WTC11 (cell line): ENCODE results near the gene PHF21B. TPM values are rescaled to one million over a fixed set of nuclear protein-coding genes. Genes with fewer than 3 reads are reported as not detected.

Source experiments
- ATAC-seq: fragments of 200-7000 bp; cut with Tn5 transposase; 2 replicates; pipeline ENCODE4 v1.10.0; 2021; ENCODE audit warnings: mild to moderate bottlenecking, moderate library complexity
- CTCF ChIA-PET: fragments of 300-600 bp; sonication (Branson Sonifier 250); formaldehyde crosslinking; loops from one replicate; lab custom pipeline; 2021; ENCODE audit warnings: antibody characterized with exemption; lab: Charles Lee
- POLR2A ChIA-PET: fragments of 350-600 bp; sonication (Branson Sonifier 250); formaldehyde crosslinking; loops from one replicate; lab custom pipeline; 2021; ENCODE audit warnings: antibody characterized with exemption; lab: Charles Lee
- DNase-seq: peaks from one replicate; pipeline ENCODE4 v3.0.0; 2021; ENCODE audit warnings: low spot score
- H3K27ac Mint-ChIP-seq: 2 replicates; pipeline ENCODE4 v1.8.0; 2021; ENCODE audit warnings: mixed read lengths
- H3K27me3 Mint-ChIP-seq: 2 replicates; pipeline ENCODE4 v1.8.0; 2021; ENCODE audit warnings: low read depth, mild to moderate bottlenecking, moderate library complexity, mixed read lengths
- H3K36me3 Mint-ChIP-seq: 2 replicates; pipeline ENCODE4 v1.8.0; 2021; ENCODE audit warnings: mixed read lengths
- H3K4me1 Mint-ChIP-seq: 2 replicates; pipeline ENCODE4 v1.8.0; 2022; ENCODE audit warnings: mixed read lengths
- H3K4me3 Mint-ChIP-seq: 2 replicates; pipeline ENCODE4 v1.8.0; 2021; ENCODE audit warnings: mild to moderate bottlenecking, moderate library complexity, mixed read lengths
- H3K9me3 Mint-ChIP-seq: 2 replicates; pipeline ENCODE4 v1.8.0; 2021; ENCODE audit warnings: mixed read lengths
- CDX4 ChIP-seq: fragments of 250-450 bp; sonication (Bioruptor Pico); IDR thresholded peaks from 2 replicates; pipeline ENCODE4 v1.9.0; 2021; ENCODE audit warnings: moderate library complexity, mild to moderate bottlenecking, inconsistent platforms, borderline replicate concordance
- CREB1 ChIP-seq: sonication (generic); formaldehyde crosslinking; IDR thresholded peaks from 2 replicates; pipeline ENCODE4 v1.8.0; 2023; ENCODE audit warnings: mild to moderate bottlenecking, missing genetic modification reagents
- EMX1 ChIP-seq: fragments of 250-450 bp; sonication (Bioruptor Pico); IDR thresholded peaks from 2 replicates; pipeline ENCODE4 v1.8.0; 2021; ENCODE audit warnings: mild to moderate bottlenecking
- ETV6 ChIP-seq: sonication (generic); formaldehyde crosslinking; IDR thresholded peaks from 2 replicates; pipeline ENCODE4 v1.8.1; 2022; ENCODE audit warnings: mild to moderate bottlenecking, missing genetic modification reagents
- GRHL2 ChIP-seq: fragments of 250-450 bp; sonication (Bioruptor Pico); IDR thresholded peaks from 2 replicates; pipeline ENCODE4 v1.8.0; 2022; ENCODE audit warnings: mild to moderate bottlenecking, moderate library complexity; ENCODE audit not compliant: insufficient replicate concordance, severe bottlenecking
- GTF2I ChIP-seq: fragments of 250-450 bp; sonication (Bioruptor Pico); conservative IDR thresholded peaks from 2 replicates; pipeline ENCODE4 v1.4.0; 2021; ENCODE audit warnings: mild to moderate bottlenecking
- IRF2 ChIP-seq: sonication (generic); formaldehyde crosslinking; IDR thresholded peaks from 2 replicates; pipeline ENCODE4 v1.8.0; 2022; ENCODE audit warnings: low read depth, missing genetic modification reagents, borderline replicate concordance
- KAT7 ChIP-seq: sonication (generic); formaldehyde crosslinking; IDR thresholded peaks from 2 replicates; pipeline ENCODE4 v1.8.1; 2023; ENCODE audit warnings: missing genetic modification reagents, mild to moderate bottlenecking, borderline replicate concordance
- RELA ChIP-seq: sonication (generic); formaldehyde crosslinking; IDR thresholded peaks from 2 replicates; pipeline ENCODE4 v1.8.1; 2022; ENCODE audit warnings: missing genetic modification reagents, mild to moderate bottlenecking, borderline replicate concordance
- RORB ChIP-seq: fragments of 250-450 bp; sonication (Bioruptor Pico); IDR thresholded peaks from 2 replicates; pipeline ENCODE4 v1.9.0; 2021; ENCODE audit warnings: mild to moderate bottlenecking
- total RNA-seq: library from RNA; stranded (reverse); gene quantifications from 3 replicates; pipeline ENCODE4 v1.2.3, GENCODE V29; 2021
- TF ChIP-seq, protein P1 (sequence below): sonication (generic); formaldehyde crosslinking; IDR thresholded peaks from 2 replicates; pipeline ENCODE4 v1.8.1; 2023; ENCODE audit warnings: mild to moderate bottlenecking, missing genetic modification reagents, borderline replicate concordance
- TF ChIP-seq, protein P2 (sequence below): fragments of 250-450 bp; sonication (Bioruptor Pico); IDR thresholded peaks from 2 replicates; pipeline ENCODE4 v1.9.0; 2021; ENCODE audit warnings: mild to moderate bottlenecking, borderline replicate concordance
- TF ChIP-seq, protein P3 (sequence below): sonication (generic); formaldehyde crosslinking; IDR thresholded peaks from 2 replicates; pipeline ENCODE4 v1.8.1; 2022; ENCODE audit warnings: missing genetic modification reagents, borderline replicate concordance

Gene PHF21B
- total RNA-seq, 1 experiment from 2014 or later = 107 TPM

DNA sequence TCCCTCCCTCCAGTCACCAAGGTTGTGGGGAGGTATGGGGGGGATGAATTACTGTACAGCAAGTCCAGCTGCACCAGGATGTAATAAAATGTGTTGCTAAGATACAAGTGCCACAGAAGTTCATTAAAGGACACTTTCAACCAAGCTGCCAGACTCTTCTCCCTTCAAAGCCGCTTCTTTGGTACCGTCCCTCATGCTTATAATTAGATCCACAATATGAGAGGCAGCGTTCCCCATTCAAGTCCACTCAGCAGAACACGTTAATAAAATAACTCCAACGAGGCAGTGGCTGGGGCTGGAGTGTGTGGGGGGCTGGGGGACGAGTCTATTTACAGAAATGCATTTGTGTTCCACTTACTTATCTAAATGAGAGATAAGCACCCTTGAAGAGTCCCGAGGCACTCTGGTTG lies 14.7 kb downstream of the PHF21B start (continued):
- TF ChIP-seq, protein P1, sequence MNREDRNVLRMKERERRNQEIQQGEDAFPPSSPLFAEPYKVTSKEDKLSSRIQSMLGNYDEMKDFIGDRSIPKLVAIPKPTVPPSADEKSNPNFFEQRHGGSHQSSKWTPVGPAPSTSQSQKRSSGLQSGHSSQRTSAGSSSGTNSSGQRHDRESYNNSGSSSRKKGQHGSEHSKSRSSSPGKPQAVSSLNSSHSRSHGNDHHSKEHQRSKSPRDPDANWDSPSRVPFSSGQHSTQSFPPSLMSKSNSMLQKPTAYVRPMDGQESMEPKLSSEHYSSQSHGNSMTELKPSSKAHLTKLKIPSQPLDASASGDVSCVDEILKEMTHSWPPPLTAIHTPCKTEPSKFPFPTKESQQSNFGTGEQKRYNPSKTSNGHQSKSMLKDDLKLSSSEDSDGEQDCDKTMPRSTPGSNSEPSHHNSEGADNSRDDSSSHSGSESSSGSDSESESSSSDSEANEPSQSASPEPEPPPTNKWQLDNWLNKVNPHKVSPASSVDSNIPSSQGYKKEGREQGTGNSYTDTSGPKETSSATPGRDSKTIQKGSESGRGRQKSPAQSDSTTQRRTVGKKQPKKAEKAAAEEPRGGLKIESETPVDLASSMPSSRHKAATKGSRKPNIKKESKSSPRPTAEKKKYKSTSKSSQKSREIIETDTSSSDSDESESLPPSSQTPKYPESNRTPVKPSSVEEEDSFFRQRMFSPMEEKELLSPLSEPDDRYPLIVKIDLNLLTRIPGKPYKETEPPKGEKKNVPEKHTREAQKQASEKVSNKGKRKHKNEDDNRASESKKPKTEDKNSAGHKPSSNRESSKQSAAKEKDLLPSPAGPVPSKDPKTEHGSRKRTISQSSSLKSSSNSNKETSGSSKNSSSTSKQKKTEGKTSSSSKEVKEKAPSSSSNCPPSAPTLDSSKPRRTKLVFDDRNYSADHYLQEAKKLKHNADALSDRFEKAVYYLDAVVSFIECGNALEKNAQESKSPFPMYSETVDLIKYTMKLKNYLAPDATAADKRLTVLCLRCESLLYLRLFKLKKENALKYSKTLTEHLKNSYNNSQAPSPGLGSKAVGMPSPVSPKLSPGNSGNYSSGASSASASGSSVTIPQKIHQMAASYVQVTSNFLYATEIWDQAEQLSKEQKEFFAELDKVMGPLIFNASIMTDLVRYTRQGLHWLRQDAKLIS = no peak
- TF ChIP-seq GRHL2 (CRISPR knock-in tag) (no peak), IRF2 (CRISPR knock-in tag) (no peak), GTF2I (CRISPR knock-in tag) (no peak)
- TF ChIP-seq, protein P2, sequence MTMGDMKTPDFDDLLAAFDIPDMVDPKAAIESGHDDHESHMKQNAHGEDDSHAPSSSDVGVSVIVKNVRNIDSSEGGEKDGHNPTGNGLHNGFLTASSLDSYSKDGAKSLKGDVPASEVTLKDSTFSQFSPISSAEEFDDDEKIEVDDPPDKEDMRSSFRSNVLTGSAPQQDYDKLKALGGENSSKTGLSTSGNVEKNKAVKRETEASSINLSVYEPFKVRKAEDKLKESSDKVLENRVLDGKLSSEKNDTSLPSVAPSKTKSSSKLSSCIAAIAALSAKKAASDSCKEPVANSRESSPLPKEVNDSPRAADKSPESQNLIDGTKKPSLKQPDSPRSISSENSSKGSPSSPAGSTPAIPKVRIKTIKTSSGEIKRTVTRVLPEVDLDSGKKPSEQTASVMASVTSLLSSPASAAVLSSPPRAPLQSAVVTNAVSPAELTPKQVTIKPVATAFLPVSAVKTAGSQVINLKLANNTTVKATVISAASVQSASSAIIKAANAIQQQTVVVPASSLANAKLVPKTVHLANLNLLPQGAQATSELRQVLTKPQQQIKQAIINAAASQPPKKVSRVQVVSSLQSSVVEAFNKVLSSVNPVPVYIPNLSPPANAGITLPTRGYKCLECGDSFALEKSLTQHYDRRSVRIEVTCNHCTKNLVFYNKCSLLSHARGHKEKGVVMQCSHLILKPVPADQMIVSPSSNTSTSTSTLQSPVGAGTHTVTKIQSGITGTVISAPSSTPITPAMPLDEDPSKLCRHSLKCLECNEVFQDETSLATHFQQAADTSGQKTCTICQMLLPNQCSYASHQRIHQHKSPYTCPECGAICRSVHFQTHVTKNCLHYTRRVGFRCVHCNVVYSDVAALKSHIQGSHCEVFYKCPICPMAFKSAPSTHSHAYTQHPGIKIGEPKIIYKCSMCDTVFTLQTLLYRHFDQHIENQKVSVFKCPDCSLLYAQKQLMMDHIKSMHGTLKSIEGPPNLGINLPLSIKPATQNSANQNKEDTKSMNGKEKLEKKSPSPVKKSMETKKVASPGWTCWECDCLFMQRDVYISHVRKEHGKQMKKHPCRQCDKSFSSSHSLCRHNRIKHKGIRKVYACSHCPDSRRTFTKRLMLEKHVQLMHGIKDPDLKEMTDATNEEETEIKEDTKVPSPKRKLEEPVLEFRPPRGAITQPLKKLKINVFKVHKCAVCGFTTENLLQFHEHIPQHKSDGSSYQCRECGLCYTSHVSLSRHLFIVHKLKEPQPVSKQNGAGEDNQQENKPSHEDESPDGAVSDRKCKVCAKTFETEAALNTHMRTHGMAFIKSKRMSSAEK (CRISPR knock-in tag) = no peak

DNA sequence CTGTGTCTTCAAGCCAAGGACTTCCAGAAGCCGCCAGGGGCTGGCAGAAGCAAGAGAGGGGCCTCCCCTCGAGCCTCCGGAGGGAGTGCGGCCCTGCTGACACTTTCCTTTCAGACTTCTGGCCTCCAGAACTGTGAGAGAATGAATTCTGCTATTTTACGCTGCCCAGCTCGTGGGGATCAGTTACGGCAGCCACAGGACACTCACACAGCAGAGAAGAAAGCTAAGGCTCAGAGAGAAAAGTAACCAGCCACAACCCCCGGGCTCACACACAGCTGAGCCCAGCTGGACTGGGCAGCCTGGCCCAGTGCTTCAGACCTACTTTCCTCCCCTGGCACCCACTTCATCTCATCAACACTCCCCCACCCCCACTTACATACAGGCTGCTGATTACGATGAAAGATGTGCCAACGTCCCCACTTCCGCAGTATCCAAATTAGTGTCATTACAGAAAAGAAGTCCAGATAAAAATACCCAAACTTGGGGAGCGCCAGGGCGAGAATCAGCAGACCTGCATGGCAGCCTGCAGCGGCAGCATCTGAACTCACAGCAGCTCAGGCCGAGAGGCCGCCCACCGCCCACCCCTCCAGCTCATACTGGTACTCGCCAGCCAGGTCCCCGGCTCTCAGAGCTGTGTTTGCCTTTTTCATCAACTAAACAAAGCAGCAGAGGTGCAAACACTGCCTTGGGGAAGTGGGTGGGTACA lies 15.3 kb downstream of the PHF21B start:
- DNase-seq = no peak
- H3K27me3 Mint-ChIP-seq = no peaks in the 10 kb centered on the region
- ATAC-seq = no peak
- peak overlapping the region; percentile 81 for H3K27ac Mint-ChIP-seq
- peaks cover 45% of the 10 kb centered on the region for H3K36me3 Mint-ChIP-seq
- ChIA-PET POLR2A (interaction anchor here (0.7 to 2.4 kb wide), 3 partner anchors 9 to 13 kb away, joined by 3 to 17 read pairs (median 3); no protein-coding TSS in a partner anchor), CTCF (interaction anchor here (0.6 to 1.5 kb wide), 3 partner anchors 25 to 255 kb away, joined by 3 to 5 read pairs (median 4); no protein-coding TSS in a partner anchor)
- no peaks in the 10 kb centered on the region for H3K9me3 Mint-ChIP-seq
- H3K4me1 Mint-ChIP-seq = peaks cover 76% of the 10 kb centered on the region
- H3K4me3 Mint-ChIP-seq = no peak overlapping the region
- TF ChIP-seq RELA = no peak
- TF ChIP-seq, protein P3, sequence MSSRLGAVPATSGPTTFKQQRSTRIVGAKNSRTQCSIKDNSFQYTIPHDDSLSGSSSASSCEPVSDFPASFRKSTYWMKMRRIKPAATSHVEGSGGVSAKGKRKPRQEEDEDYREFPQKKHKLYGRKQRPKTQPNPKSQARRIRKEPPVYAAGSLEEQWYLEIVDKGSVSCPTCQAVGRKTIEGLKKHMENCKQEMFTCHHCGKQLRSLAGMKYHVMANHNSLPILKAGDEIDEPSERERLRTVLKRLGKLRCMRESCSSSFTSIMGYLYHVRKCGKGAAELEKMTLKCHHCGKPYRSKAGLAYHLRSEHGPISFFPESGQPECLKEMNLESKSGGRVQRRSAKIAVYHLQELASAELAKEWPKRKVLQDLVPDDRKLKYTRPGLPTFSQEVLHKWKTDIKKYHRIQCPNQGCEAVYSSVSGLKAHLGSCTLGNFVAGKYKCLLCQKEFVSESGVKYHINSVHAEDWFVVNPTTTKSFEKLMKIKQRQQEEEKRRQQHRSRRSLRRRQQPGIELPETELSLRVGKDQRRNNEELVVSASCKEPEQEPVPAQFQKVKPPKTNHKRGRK (CRISPR knock-in tag) = no peak
- no peak for TF ChIP-seq EMX1
- no peak for TF ChIP-seq KAT7 (CRISPR knock-in tag)
- TF ChIP-seq CREB1 (CRISPR knock-in tag) = no peak
- TF ChIP-seq CDX4 (CRISPR knock-in tag) = no peak
- TF ChIP-seq, protein P2 (CRISPR knock-in tag) = no peak
- no peak for TF ChIP-seq ETV6
- no peak for TF ChIP-seq RORB
- TF ChIP-seq, protein P1 = no peak
- TF ChIP-seq IRF2 (CRISPR knock-in tag) = no peak
